ENCODE results near the gene ZC3H13. TPM values are rescaled to one million over a fixed set of nuclear protein-coding genes. Genes with fewer than 3 reads are reported as not detected.

Gene ZC3H13
- total RNA-seq, 1 experiment from 2014 or later = 24.7 TPM

DNA sequence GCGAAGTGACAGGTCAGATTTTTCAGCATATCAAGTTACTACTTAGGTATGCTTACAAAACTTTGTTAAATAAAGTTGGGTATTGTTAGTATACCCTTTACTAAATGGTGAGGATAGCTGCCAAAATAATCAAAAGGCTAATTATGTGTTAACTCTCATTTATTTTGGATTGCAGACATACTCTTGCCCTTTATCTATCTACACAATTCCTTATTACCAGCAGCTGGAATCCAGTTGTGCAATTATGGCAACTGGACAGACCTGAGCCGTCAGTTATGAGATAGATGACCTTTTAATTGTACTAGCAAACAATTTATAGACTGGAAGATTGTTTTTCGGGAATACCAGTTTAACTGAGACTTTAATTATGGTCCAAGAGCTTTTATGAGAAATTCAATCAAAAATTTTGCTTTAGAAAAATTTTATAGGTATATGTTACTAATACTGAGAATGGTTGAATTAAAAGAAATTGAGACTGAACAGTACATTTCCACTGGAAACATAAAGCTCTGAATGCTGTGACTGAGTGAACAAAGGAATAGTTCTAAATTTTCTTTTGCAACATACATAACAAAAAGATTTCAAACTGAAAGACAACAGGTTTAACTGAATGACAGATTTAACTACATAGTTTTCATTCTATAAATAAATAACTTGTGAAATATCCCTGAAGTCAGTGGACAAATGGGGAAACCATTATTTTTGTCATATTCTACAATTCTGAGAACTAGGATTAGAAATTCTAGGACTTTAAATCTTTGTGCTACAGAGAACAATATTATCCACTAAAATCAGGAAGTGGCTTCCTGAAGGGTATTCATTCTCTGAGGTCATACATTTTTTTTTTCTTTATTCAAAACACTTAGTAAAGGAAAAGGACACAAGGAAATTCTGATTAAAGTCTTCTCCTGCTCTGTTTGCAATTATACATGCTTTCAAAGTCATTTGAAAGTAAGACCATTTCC, 97.4 kb downstream of the ZC3H13 start:
- Histone ChIP-seq H3K9ac (ENCODE audit: low read length) (no peak overlapping the region), H4K20me1 (ENCODE audit: insufficient read depth, low read depth, low read length) (no peaks in the 10 kb centered on the region), H3K4me2 (ENCODE audit: low read depth, low read length, poor library complexity, severe bottlenecking) (no peak overlapping the region), H2AFZ (ENCODE audit: low read length) (no peak overlapping the region), H3K4me1 (ENCODE audit: low read length) (no peaks in the 10 kb centered on the region), H3K9me2 (replicated peaks; ENCODE audit: insufficient read depth, low read length) (no peaks in the 10 kb centered on the region), H3K4me3 (ENCODE audit: low read length) (no peak overlapping the region), H3K36me3 (ENCODE audit: insufficient read depth, low read length) (peaks cover 27% of the 10 kb centered on the region; the same call in 1 of the 2 replicates), H3K9me3 (ENCODE audit: low read length) (no peaks in the 10 kb centered on the region), H3K79me2 (ENCODE audit: low read length) (no peaks in the 10 kb centered on the region), H3K27ac (ENCODE audit: low read length) (no peak overlapping the region), H3K27me3 (ENCODE audit: low read length) (no peaks in the 10 kb centered on the region)
- no peak for DNase-seq

DNA sequence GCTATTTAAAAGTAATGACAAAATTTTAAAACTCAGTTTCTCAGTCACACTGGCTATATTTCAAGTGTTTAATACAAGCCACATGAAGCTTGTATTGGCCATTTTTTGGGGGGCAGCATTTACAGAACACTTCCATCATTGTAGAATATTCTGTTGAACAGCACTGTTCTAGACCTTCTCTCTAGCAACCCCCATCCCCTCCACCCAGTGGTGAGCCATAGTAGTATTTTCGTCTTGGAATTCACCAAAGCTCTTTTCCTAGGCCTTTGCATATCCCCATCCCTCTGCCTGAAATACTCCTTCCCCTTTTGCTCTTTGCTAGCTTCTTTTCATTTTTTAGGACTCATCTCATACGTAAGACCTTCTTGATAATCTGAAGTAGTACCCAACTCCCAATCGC, 99.5 kb downstream of the ZC3H13 start:
- Histone ChIP-seq H3K9me3 (ENCODE audit: low read length) (no peaks in the 10 kb centered on the region), H3K36me3 (ENCODE audit: insufficient read depth, low read length) (peaks cover 20% of the 10 kb centered on the region; the same call in 1 of the 2 replicates), H3K79me2 (ENCODE audit: low read length) (no peaks in the 10 kb centered on the region), H3K4me3 (ENCODE audit: low read length) (no peak overlapping the region), H3K27me3 (ENCODE audit: low read length) (no peaks in the 10 kb centered on the region), H3K4me2 (ENCODE audit: low read depth, low read length, poor library complexity, severe bottlenecking) (no peak overlapping the region), H2AFZ (ENCODE audit: low read length) (no peak overlapping the region), H4K20me1 (ENCODE audit: insufficient read depth, low read depth, low read length) (no peaks in the 10 kb centered on the region), H3K4me1 (ENCODE audit: low read length) (no peaks in the 10 kb centered on the region), H3K27ac (ENCODE audit: low read length) (no peak overlapping the region), H3K9me2 (replicated peaks; ENCODE audit: insufficient read depth, low read length) (no peaks in the 10 kb centered on the region), H3K9ac (ENCODE audit: low read length) (no peak overlapping the region)
- DNase-seq = no peak

DNA sequence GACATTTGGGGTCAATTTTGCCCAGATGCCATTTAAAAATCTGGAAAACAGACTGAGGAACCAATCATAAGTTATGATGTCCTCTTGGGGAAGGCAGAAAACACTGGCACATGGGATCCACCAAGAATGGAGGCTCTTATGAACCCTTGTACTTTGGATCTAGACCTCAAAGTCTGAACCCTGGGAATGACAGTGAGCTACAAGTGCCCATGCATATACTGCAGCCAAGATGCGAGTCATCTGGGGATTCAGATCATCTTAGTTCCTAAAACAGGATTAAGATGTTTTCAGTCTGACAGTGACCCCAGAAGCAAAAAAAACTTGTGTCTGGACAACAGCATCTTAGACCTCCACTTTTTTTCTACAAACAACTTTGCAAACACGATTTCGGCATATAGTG, 100.8 kb downstream of the ZC3H13 start:
- H3K9me2 ChIP-seq (replicated peaks; ENCODE audit: insufficient read depth, low read length) = no peaks in the 10 kb centered on the region
- H3K27ac ChIP-seq (ENCODE audit: low read length) = no peak overlapping the region
- H2AFZ ChIP-seq (ENCODE audit: low read length) = no peak overlapping the region
- H3K4me1 ChIP-seq (ENCODE audit: low read length) = no peaks in the 10 kb centered on the region
- peaks cover 10% of the 10 kb centered on the region; the same call in 1 of the 2 replicates for H3K36me3 ChIP-seq (ENCODE audit: insufficient read depth, low read length)
- DNase-seq = no peak
- H3K9ac ChIP-seq (ENCODE audit: low read length) = no peak overlapping the region
- H3K27me3 ChIP-seq (ENCODE audit: low read length) = no peaks in the 10 kb centered on the region
- H3K9me3 ChIP-seq (ENCODE audit: low read length) = no peaks in the 10 kb centered on the region
- no peaks in the 10 kb centered on the region for H4K20me1 ChIP-seq (ENCODE audit: insufficient read depth, low read depth, low read length)
- H3K4me2 ChIP-seq (ENCODE audit: low read depth, low read length, poor library complexity, severe bottlenecking) = no peak overlapping the region
- no peak overlapping the region for H3K4me3 ChIP-seq (ENCODE audit: low read length)
- H3K79me2 ChIP-seq (ENCODE audit: low read length) = no peaks in the 10 kb centered on the region

DNA sequence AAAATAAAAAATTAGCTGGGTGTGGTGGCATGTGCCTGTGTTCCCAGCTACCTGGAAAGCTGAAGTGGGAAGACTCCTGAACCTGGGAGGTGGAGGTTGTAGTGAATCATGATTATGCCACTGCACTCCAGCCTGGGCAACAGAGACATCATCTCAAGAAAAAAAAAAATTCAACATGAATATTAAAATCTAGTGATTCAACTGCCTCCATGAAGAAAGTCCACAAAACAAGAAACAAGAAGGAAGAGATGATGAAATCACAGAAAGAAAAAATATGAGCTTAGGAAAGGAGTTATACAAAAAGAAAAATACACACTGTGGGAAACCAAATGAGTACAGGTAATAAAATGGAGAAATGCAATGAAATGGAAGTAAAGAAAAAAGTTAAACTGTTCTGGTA, 101.4 kb downstream of the ZC3H13 start:
- Histone ChIP-seq H4K20me1 (ENCODE audit: insufficient read depth, low read depth, low read length) (no peaks in the 10 kb centered on the region), H3K4me2 (ENCODE audit: low read depth, low read length, poor library complexity, severe bottlenecking) (no peak overlapping the region), H3K4me3 (ENCODE audit: low read length) (no peak overlapping the region), H3K4me1 (ENCODE audit: low read length) (no peaks in the 10 kb centered on the region), H3K9ac (ENCODE audit: low read length) (no peak overlapping the region), H3K36me3 (ENCODE audit: insufficient read depth, low read length) (peaks cover 4% of the 10 kb centered on the region; the same call in 1 of the 2 replicates), H3K79me2 (ENCODE audit: low read length) (no peaks in the 10 kb centered on the region), H3K9me2 (replicated peaks; ENCODE audit: insufficient read depth, low read length) (no peaks in the 10 kb centered on the region), H3K27me3 (ENCODE audit: low read length) (no peaks in the 10 kb centered on the region), H3K27ac (ENCODE audit: low read length) (no peak overlapping the region), H2AFZ (ENCODE audit: low read length) (no peak overlapping the region), H3K9me3 (ENCODE audit: low read length) (no peaks in the 10 kb centered on the region)
- no peak for DNase-seq

DNA sequence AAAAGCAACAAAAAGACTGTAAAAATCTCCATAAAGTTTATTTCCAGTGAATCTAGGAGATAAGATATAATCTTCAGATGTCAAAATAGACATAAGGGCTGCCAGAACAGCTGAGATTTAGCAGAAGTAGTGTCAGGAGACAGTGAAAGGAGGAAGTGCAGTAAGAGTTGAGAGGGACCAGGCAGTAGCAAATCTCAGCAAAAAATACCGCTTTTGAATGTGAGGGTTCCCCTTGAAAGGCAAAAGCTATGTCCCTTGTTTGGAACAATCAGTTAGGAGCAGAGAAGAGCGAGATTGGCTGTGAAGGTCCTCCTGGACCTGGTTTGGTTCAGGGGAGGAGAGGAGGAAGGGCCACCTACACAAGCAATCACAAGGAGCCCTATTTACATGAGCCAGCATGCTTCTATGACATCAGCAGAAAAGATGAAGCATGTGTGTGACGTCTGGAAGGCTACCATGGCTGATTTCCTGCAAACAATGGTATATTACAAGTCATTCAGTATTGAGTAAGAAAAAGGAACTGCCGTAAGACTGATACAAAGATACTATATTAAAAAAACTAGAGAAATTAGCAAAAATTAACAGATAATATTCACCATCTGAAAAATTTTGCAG, 102.1 kb downstream of the ZC3H13 start:
- H3K4me3 ChIP-seq (ENCODE audit: low read length) = no peak overlapping the region
- H3K4me1 ChIP-seq (ENCODE audit: low read length) = no peaks in the 10 kb centered on the region
- no peaks in the 10 kb centered on the region for H3K9me3 ChIP-seq (ENCODE audit: low read length)
- no peak for DNase-seq
- H2AFZ ChIP-seq (ENCODE audit: low read length) = no peak overlapping the region
- H3K27me3 ChIP-seq (ENCODE audit: low read length) = no peaks in the 10 kb centered on the region
- H3K27ac ChIP-seq (ENCODE audit: low read length) = no peak overlapping the region
- no peaks in the 10 kb centered on the region for H4K20me1 ChIP-seq (ENCODE audit: insufficient read depth, low read depth, low read length)
- H3K36me3 ChIP-seq (ENCODE audit: insufficient read depth, low read length) = 0 out of 2 replicates have a peak, but pooled peaks cover 3% of the 10 kb centered on the region
- no peaks in the 10 kb centered on the region for H3K79me2 ChIP-seq (ENCODE audit: low read length)
- no peak overlapping the region for H3K4me2 ChIP-seq (ENCODE audit: low read depth, low read length, poor library complexity, severe bottlenecking)
- H3K9me2 ChIP-seq (replicated peaks; ENCODE audit: insufficient read depth, low read length) = no peaks in the 10 kb centered on the region
- no peak overlapping the region for H3K9ac ChIP-seq (ENCODE audit: low read length)

DNA sequence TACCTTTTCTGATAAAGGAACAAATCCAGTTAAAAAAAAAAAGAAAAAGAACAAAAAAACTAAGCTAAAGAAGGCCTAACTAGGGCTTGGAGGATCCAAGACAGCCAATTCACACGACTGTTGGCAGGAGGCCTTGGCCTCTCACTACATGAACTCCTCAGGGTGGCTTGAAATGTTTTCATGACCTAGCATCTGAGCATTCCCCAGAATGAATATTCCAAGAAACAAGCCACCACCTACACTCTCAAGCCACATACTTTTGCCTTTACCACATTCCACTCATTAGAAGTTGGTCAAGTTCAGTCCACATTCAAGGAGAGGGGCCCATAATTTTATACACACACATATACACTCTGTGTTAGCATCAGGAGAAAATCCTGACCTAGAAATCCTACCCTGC, 103.4 kb downstream of the ZC3H13 start:
- Histone ChIP-seq H3K9me2 (replicated peaks; ENCODE audit: insufficient read depth, low read length) (no peaks in the 10 kb centered on the region), H3K9me3 (ENCODE audit: low read length) (no peaks in the 10 kb centered on the region), H3K9ac (ENCODE audit: low read length) (no peak overlapping the region), H3K27ac (ENCODE audit: low read length) (no peak overlapping the region), H2AFZ (ENCODE audit: low read length) (no peak overlapping the region), H3K4me1 (ENCODE audit: low read length) (no peaks in the 10 kb centered on the region), H3K4me3 (ENCODE audit: low read length) (no peak overlapping the region), H3K4me2 (ENCODE audit: low read depth, low read length, poor library complexity, severe bottlenecking) (no peak overlapping the region), H3K79me2 (ENCODE audit: low read length) (no peaks in the 10 kb centered on the region), H3K27me3 (ENCODE audit: low read length) (no peaks in the 10 kb centered on the region), H4K20me1 (ENCODE audit: insufficient read depth, low read depth, low read length) (no peaks in the 10 kb centered on the region), H3K36me3 (ENCODE audit: insufficient read depth, low read length) (no peaks in the 10 kb centered on the region)
- no peak for DNase-seq

DNA sequence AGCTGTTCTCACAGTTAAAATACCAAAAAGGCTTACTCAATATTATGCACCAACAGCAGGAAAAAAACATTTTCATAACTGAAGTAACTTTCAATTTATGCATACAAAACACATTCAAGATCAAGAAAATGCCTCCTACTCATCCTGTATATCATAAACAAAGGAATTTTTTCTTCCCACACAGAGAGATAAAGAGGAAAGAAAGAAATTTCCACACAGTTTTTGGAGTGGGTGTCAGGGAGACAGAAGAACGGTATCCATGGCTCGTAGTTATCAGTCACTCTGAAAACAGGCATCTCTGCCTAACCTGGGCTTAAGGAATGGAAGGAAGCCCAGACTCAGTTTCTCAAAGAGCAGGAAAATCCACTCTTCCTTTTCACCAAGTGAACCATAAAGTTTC, 108.6 kb downstream of the ZC3H13 start:
- Histone ChIP-seq H3K79me2 (ENCODE audit: low read length) (no peaks in the 10 kb centered on the region), H3K9ac (ENCODE audit: low read length) (no peak overlapping the region), H3K4me3 (ENCODE audit: low read length) (no peak overlapping the region), H2AFZ (ENCODE audit: low read length) (no peak overlapping the region), H3K36me3 (ENCODE audit: insufficient read depth, low read length) (no peaks in the 10 kb centered on the region), H3K4me2 (ENCODE audit: low read depth, low read length, poor library complexity, severe bottlenecking) (no peak overlapping the region), H3K9me2 (replicated peaks; ENCODE audit: insufficient read depth, low read length) (no peaks in the 10 kb centered on the region), H3K27ac (ENCODE audit: low read length) (no peak overlapping the region), H3K4me1 (ENCODE audit: low read length) (no peaks in the 10 kb centered on the region), H3K9me3 (ENCODE audit: low read length) (no peaks in the 10 kb centered on the region), H3K27me3 (ENCODE audit: low read length) (no peaks in the 10 kb centered on the region), H4K20me1 (ENCODE audit: insufficient read depth, low read depth, low read length) (no peaks in the 10 kb centered on the region)
- DNase-seq = no peak

DNA sequence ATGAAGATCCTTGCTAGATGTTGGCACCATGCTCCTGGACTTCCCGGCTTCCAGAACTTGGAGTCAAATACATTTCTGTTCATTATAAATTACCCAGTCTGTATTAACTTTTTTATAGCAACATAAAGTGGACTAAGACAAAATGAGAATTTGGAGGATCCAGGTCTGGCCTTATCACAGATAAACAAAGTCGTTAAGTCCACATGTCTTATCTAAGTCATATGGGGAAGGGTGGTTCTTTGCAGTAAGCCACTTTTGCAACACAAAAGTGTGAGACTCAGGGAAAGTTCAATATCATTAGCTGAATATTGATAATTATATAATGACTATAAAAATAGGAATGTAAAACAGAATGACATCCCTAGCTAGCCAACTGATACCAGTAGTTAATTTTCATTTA, 109.4 kb downstream of the ZC3H13 start:
- no peaks in the 10 kb centered on the region for H3K9me2 ChIP-seq (replicated peaks; ENCODE audit: insufficient read depth, low read length)
- H3K27me3 ChIP-seq (ENCODE audit: low read length) = no peaks in the 10 kb centered on the region
- no peak overlapping the region for H2AFZ ChIP-seq (ENCODE audit: low read length)
- no peaks in the 10 kb centered on the region for H3K36me3 ChIP-seq (ENCODE audit: insufficient read depth, low read length)
- DNase-seq = no peak
- no peaks in the 10 kb centered on the region for H4K20me1 ChIP-seq (ENCODE audit: insufficient read depth, low read depth, low read length)
- no peaks in the 10 kb centered on the region for H3K4me1 ChIP-seq (ENCODE audit: low read length)
- no peak overlapping the region for H3K4me3 ChIP-seq (ENCODE audit: low read length)
- no peak overlapping the region for H3K9ac ChIP-seq (ENCODE audit: low read length)
- no peaks in the 10 kb centered on the region for H3K9me3 ChIP-seq (ENCODE audit: low read length)
- no peaks in the 10 kb centered on the region for H3K79me2 ChIP-seq (ENCODE audit: low read length)
- no peak overlapping the region for H3K27ac ChIP-seq (ENCODE audit: low read length)
- no peak overlapping the region for H3K4me2 ChIP-seq (ENCODE audit: low read depth, low read length, poor library complexity, severe bottlenecking)

Measured in Karpas-422 (cell line).